Esophagus (tissue), 2 donors: ENCODE measurements around the gene BSND. TPM values are rescaled to one million over a fixed set of nuclear protein-coding genes. Genes with fewer than 3 reads are reported as not detected.
A peak's percentile ranks its signal among the peaks of the same experiment; 100 is the strongest.

Experiments
- H3K27ac ChIP-seq, 2 donors: one replicate each; pipeline ENCODE4 v1.5.1; 2013; ENCODE audit warnings: low read depth in 2 of 2, mild to moderate bottlenecking in 2 of 2, inconsistent platforms in 1 of 2, low read length in 1 of 2, moderate library complexity in 1 of 2
- H3K27me3 ChIP-seq, 2 donors: one replicate each; pipeline ENCODE4 v1.6.1; 2013; ENCODE audit warnings: low read length in 2 of 2, control low read depth in 1 of 2, mild to moderate bottlenecking in 1 of 2; ENCODE audit not compliant: insufficient read depth in 2 of 2, control insufficient read depth in 1 of 2
- H3K36me3 ChIP-seq, 2 donors: one replicate each; pipeline ENCODE4 v1.6.1; 2013; ENCODE audit warnings: low read length in 1 of 2; ENCODE audit not compliant: control insufficient read depth in 2 of 2, insufficient read depth in 2 of 2
- H3K4me1 ChIP-seq, 2 donors: one replicate each; pipeline ENCODE4 v1.6.1; 2013; ENCODE audit warnings: low read length in 1 of 2; ENCODE audit not compliant: control insufficient read depth in 2 of 2, insufficient read depth in 2 of 2
- H3K4me3 ChIP-seq, 2 donors: one replicate each; pipeline ENCODE4 v1.5.1; 2013; ENCODE audit warnings: low read length in 2 of 2, mild to moderate bottlenecking in 2 of 2, low read depth in 1 of 2, moderate library complexity in 1 of 2
- H3K9me3 ChIP-seq, 2 donors: one replicate each; pipeline ENCODE4 v1.6.1; 2013; ENCODE audit warnings: mild to moderate bottlenecking in 2 of 2, low read depth in 1 of 2, low read length in 1 of 2, moderate library complexity in 1 of 2; ENCODE audit not compliant: control insufficient read depth in 2 of 2, insufficient read depth in 1 of 2
- WGBS, 2 donors: extraction: QIAGEN DNeasy Blood & Tissue Kit; methylation state at CpG; one replicate each; pipeline ENCODE4 v1.1.7; 2013; 5-methylcytosine and 5-hydroxymethylcytosine counted together
- polyA plus RNA-seq, 2 donors: library from polyadenylated mRNA; stranded (reverse); fragments of 200-250 nt; gene quantifications; one replicate each; pipeline ENCODE4 v1.2.3, GENCODE V29; 2013
- donor health status: healthy with polysubstance abuse.
- donor health status: Bipolar disorder and iron deficiency.

The BSND gene
- polyA plus RNA-seq, 2 donors = not detected

DNA sequence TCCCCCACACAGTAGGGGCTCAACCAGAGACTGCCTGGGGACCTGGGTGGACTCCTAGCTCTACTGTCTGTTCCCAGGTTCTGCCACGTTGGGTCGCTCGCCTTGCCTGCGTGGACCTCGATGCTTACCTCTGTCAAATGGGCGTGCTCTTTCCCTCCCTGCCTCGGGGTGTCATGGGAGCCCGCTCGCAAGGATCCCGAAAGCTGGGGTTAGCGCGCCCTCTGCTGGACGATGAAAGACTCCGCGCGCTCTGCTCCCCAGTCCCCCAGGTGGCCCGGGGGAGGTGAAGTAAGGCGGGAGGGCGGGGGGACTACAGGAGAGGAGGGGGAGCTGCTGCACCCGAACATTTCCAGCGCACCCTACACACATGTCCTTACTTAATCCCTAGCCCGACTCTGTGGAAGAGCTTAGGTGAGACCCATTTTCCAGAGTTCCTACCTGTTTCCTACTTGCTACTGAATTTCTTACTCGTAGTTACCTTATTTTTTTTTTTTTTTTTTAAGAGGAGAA is 2.3 kb upstream of the BSND start:
- H3K36me3 ChIP-seq = no peaks in the 10 kb centered on the region
- no peak overlapping the region for H3K27ac ChIP-seq
- WGBS, 2 donors = 2 to 4% methylated on average over 23 of the region's 23 CpGs
- no peaks in the 10 kb centered on the region for H3K9me3 ChIP-seq
- peaks cover 0 to 6% of the 10 kb centered on the region in 2 donors for H3K4me1 ChIP-seq
- H3K4me3 ChIP-seq = peak overlapping the region in 1 of 2 donors; percentile 0
- H3K27me3 ChIP-seq = peaks cover 0 to 3% of the 10 kb centered on the region in 2 donors

DNA sequence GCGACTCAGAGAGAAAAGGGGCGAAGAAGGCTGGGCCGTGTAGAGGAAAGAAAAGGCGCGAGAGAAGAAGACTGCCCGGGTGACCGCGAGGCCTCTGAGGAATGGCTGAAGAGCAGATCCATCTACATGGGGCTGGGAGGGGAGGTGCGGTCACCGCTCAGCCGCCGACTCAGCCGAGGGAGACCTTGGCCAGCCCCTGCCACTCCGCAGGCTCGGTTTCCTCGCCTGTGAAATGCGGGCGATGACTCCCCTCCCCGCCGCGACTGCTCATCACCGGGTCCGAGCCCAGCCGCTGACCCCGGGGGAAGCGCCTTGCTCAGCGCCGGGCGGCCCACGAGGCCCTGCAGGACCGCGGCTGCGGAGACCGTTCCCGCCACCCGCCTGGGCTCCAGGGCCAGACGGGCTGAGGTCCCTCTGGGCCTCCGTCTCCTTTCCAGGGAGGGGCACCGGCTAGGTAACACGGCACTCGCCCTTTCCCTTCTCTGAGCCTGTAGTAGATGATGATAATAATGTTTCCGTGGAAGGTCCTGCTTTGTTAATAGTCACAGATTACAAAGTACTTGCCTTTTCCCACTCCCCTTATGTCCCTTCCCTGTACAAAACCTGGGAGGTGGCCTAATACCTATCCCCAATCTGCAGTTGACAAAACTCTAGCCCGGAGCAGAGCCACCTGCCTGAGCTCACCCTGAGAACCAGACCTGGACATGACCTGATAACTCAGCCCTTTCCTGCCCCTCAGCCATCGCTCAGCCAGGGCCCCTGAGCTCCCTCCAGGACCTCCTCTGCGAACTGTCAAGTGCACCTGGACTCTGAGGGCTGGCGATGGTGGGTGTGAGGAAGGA is 1.6 kb upstream of the BSND start:
- H3K9me3 ChIP-seq = no peaks in the 10 kb centered on the region
- peak overlapping the region in 1 of 2 donors; percentile 0 for H3K4me3 ChIP-seq
- 22% methylated on average over 38 to 46 of the region's 46 CpGs for WGBS, 2 donors
- peaks cover 0 to 3% of the 10 kb centered on the region in 2 donors for H3K27me3 ChIP-seq
- H3K4me1 ChIP-seq = peaks cover 0 to 6% of the 10 kb centered on the region in 2 donors
- no peak overlapping the region for H3K27ac ChIP-seq
- H3K36me3 ChIP-seq = no peaks in the 10 kb centered on the region

- Histone ChIP-seq H3K36me3 (no peaks in the 10 kb centered on the region), H3K27me3 (peaks cover 0 to 3% of the 10 kb centered on the region in 2 donors), H3K4me1 (peaks cover 0 to 6% of the 10 kb centered on the region in 2 donors), H3K27ac (no peak overlapping the region), H3K9me3 (no peaks in the 10 kb centered on the region), H3K4me3 (no peak overlapping the region)
- WGBS, 2 donors = 70 to 79% methylated on average over 6 of the region's 6 CpGs
Measured at GRCh38 chr1:54997711-54997986, 1.1 kb upstream of the BSND start.

GRCh38 chr1:54998100-54998499 is 633 bp upstream of the BSND start:
- Histone ChIP-seq H3K4me3 (no peak overlapping the region), H3K27ac (no peak overlapping the region), H3K27me3 (peaks cover 0 to 3% of the 10 kb centered on the region in 2 donors), H3K4me1 (peaks cover 0 to 6% of the 10 kb centered on the region in 2 donors), H3K9me3 (no peaks in the 10 kb centered on the region), H3K36me3 (no peaks in the 10 kb centered on the region)
- WGBS, 2 donors = 88 to 90% methylated on average over 6 of the region's 6 CpGs

- 65 to 71% methylated on average over 8 of the region's 8 CpGs for WGBS, 2 donors
- H3K4me3 ChIP-seq = no peak overlapping the region
Measured at GRCh38 chr1:55000110-55001085, 1.7 kb downstream of the BSND start.

GRCh38 chr1:55001311-55001710 is 2.6 kb downstream of the BSND start:
- H3K4me3 ChIP-seq = no peak overlapping the region
- WGBS, 2 donors = 79 to 89% methylated on average over 4 of the region's 4 CpGs
- peaks cover 0 to 4% of the 10 kb centered on the region in 2 donors for H3K4me1 ChIP-seq
- peaks cover 0 to 3% of the 10 kb centered on the region in 2 donors for H3K27me3 ChIP-seq
- H3K36me3 ChIP-seq = no peaks in the 10 kb centered on the region
- H3K27ac ChIP-seq = no peak overlapping the region
- no peaks in the 10 kb centered on the region for H3K9me3 ChIP-seq

More at GRCh38 chr1:55000110-55001085, 1.7 kb downstream of the BSND start:
- no peak overlapping the region for H3K27ac ChIP-seq
- H3K9me3 ChIP-seq = no peaks in the 10 kb centered on the region
- no peaks in the 10 kb centered on the region for H3K36me3 ChIP-seq
- peaks cover 0 to 6% of the 10 kb centered on the region in 2 donors for H3K4me1 ChIP-seq
- H3K27me3 ChIP-seq = peaks cover 0 to 3% of the 10 kb centered on the region in 2 donors

- Histone ChIP-seq H3K4me3 (no peak overlapping the region), H3K36me3 (no peaks in the 10 kb centered on the region), H3K4me1 (no peaks in the 10 kb centered on the region), H3K9me3 (no peaks in the 10 kb centered on the region), H3K27ac (no peak overlapping the region), H3K27me3 (no peaks in the 10 kb centered on the region)
- 51 to 57% methylated on average over 2 of the region's 2 CpGs for WGBS, 2 donors
Measured at GRCh38 chr1:55002686-55003085, 4.0 kb downstream of the BSND start.

DNA sequence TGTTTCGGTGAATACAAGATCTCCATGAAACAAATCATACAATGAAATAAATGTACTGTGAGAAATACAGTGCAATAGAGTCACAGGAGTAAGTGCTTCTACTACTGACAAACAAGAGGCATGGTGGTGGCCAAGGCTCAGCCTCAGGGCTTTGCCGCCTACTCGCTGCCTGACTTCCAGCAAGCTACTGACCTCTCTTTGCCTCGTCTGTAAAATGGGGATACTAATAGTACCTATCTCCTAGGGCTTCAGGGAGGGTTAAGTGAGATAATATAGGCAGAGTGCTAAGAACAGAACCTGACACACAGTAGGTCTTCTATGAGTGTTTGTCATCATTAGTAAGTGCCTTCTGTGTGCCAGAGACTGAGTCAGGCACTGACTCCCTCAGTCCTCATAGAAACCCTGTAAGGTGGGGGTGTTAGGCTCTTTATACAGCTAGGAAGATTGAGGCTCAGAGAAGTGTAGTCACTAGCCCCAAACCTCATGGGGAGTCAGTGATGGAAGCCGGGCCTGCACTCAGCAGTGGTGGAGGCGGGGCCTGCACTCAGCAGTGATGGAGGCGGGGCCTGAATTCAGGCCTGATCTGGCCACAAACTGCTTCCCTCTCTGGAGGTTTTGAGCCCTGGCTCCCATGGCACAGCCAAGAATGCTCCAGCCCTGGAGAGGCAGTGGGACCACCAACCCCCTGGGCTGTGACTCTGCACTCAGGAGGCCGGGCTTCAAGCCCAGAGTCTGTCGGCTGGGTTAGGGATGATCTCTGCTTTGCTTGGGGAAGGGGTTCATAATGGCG is 6.8 kb downstream of the BSND start:
- no peak overlapping the region for H3K27ac ChIP-seq
- H3K9me3 ChIP-seq = peaks cover 0 to 2% of the 10 kb centered on the region in 2 donors
- no peak overlapping the region for H3K4me3 ChIP-seq
- 86 to 88% methylated on average over 10 of the region's 10 CpGs for WGBS, 2 donors
- no peaks in the 10 kb centered on the region for H3K27me3 ChIP-seq
- H3K4me1 ChIP-seq = no peaks in the 10 kb centered on the region
- no peaks in the 10 kb centered on the region for H3K36me3 ChIP-seq

DNA sequence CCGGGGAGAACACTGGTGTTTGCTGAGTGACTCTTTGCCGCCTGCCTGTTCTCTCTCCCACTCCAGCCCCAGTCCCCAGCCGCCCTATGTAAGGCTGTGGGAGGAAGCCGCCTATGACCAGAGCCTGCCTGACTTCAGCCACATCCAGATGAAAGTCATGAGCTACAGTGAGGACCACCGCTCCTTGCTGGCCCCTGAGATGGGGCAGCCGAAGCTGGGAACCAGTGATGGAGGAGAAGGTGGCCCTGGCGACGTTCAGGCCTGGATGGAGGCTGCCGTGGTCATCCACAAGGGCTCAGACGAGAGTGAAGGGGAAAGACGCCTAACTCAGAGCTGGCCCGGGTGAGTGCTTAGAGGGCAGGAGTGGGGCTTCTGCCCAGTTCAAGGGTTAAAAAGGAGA is 8.2 kb downstream of the BSND start:
- 91% methylated on average over 12 of the region's 12 CpGs for WGBS, 2 donors
- Histone ChIP-seq H3K4me3 (no peak overlapping the region), H3K27me3 (no peaks in the 10 kb centered on the region), H3K36me3 (no peaks in the 10 kb centered on the region), H3K27ac (no peak overlapping the region), H3K9me3 (peaks cover 0 to 2% of the 10 kb centered on the region in 2 donors), H3K4me1 (no peaks in the 10 kb centered on the region)
